Right atrium auricular region (tissue), 2 donors: ENCODE results near the gene KIAA1328. TPM values are rescaled to one million over a fixed set of nuclear protein-coding genes. Genes with fewer than 3 reads are reported as not detected.

Experiments
- DNase-seq: peaks from one replicate; pipeline ENCODE4 v3.0.0-alpha.2; 2019; ENCODE audit warnings: low spot score
- H3K27ac ChIP-seq, 2 donors: fragments of 200-600 bp; sonication (generic); 1 replicate in 1 of 2; 2 replicates in 1 of 2; pipeline ENCODE4 v1.5.1; 2016 to 2019
- H3K27me3 ChIP-seq, 2 donors: fragments of 200-600 bp; sonication (generic); one replicate each; pipeline versions ENCODE4 v1.5.1 to v1.6.0; 2017 to 2019
- H3K36me3 ChIP-seq: fragments of 200-600 bp; sonication (generic); one replicate; pipeline ENCODE4 v1.5.1; 2016
- H3K4me1 ChIP-seq, 2 donors: fragments of 200-600 bp; sonication (generic); one replicate each; pipeline versions ENCODE4 v1.5.1 to v1.6.0; 2017 to 2019
- H3K4me3 ChIP-seq, 2 donors: fragments of 200-600 bp; sonication (generic); 1 replicate in 1 of 2; 2 replicates in 1 of 2; pipeline ENCODE4 v1.5.1; 2017 to 2019; ENCODE audit warnings: mild to moderate bottlenecking in 1 of 2, moderate library complexity in 1 of 2
- H3K9me3 ChIP-seq, 2 donors: fragments of 200-600 bp; sonication (generic); one replicate each; pipeline ENCODE4 v1.5.1; 2019
- CTCF ChIP-seq, 2 donors: fragments of 200-600 bp; sonication (generic); IDR thresholded peaks; one replicate each; pipeline ENCODE4 v1.5.1; 2019; ENCODE audit warnings: antibody characterized with exemption in 2 of 2
- total RNA-seq, 2 donors: library from RNA; depleted of rRNA; stranded (reverse); fragments of >200 nt; gene quantifications; one replicate each; pipeline ENCODE4 v1.1.0, GENCODE V29; 2016

The KIAA1328 gene
- total RNA-seq, 2 donors from 2014 or later, result 7.2 to 7.8 TPM

GRCh38 chr18:37252854-37253393, 424.0 kb downstream of the KIAA1328 start:
- DNase-seq, result no peak
- Histone ChIP-seq H3K27ac (no peak overlapping the region), H3K9me3 (no peaks in the 10 kb centered on the region), H3K4me1 (peaks cover 0 to 12% of the 10 kb centered on the region in 2 donors), H3K4me3 (no peak overlapping the region), H3K36me3 (no peaks in the 10 kb centered on the region), H3K27me3 (no peaks in the 10 kb centered on the region)
- no peak for TF ChIP-seq CTCF (IDR thresholded peaks at IDR 0.05)

- H3K27ac ChIP-seq, result no peak overlapping the region
- TF ChIP-seq CTCF (IDR thresholded peaks at IDR 0.05), result no peak
- no peaks in the 10 kb centered on the region for H3K27me3 ChIP-seq
- peaks cover 0 to 12% of the 10 kb centered on the region in 2 donors for H3K4me1 ChIP-seq
- no peaks in the 10 kb centered on the region for H3K36me3 ChIP-seq
- peak overlapping the region; percentile 46 to 54 for H3K4me3 ChIP-seq
- no peak for DNase-seq
- H3K9me3 ChIP-seq, result no peaks in the 10 kb centered on the region
Measured at GRCh38 chr18:37253394-37254235, 424.7 kb downstream of the KIAA1328 start.

GRCh38 chr18:37254236-37254754, 425.4 kb downstream of the KIAA1328 start:
- H3K36me3 ChIP-seq, result no peaks in the 10 kb centered on the region
- H3K27me3 ChIP-seq, result no peaks in the 10 kb centered on the region
- no peak overlapping the region for H3K27ac ChIP-seq
- H3K4me1 ChIP-seq, result peaks cover 0 to 12% of the 10 kb centered on the region in 2 donors
- no peak for DNase-seq
- H3K9me3 ChIP-seq, result no peaks in the 10 kb centered on the region
- TF ChIP-seq CTCF (IDR thresholded peaks at IDR 0.05), result no peak
- peak overlapping the region; percentile 46 to 54 for H3K4me3 ChIP-seq

DNA sequence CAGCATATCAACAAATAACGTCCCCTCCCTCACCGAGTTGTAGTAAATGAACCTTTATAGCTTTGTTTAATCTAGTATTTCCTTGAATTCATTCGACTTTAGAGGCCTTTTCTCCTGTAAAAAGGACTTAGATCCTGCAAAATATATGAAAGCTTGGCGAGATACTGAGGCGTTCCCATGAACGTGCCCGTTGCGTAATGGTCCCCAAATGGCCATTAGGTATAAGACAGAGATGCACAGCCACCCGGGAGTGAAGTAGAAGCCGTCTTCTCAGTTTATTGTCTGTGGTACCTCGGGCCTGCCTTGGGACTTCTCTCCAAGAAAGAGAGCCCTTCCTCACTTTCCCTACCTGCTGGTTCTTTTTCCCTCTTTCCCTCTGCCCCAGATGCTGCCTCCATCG, 426.0 kb downstream of the KIAA1328 start:
- H3K27ac ChIP-seq, result no peak overlapping the region
- H3K36me3 ChIP-seq, result no peaks in the 10 kb centered on the region
- TF ChIP-seq CTCF (IDR thresholded peaks at IDR 0.05), result no peak
- H3K4me3 ChIP-seq, result no peak overlapping the region
- DNase-seq, result no peak
- H3K4me1 ChIP-seq, result peaks cover 0 to 12% of the 10 kb centered on the region in 2 donors
- H3K27me3 ChIP-seq, result no peaks in the 10 kb centered on the region
- H3K9me3 ChIP-seq, result no peaks in the 10 kb centered on the region

DNA sequence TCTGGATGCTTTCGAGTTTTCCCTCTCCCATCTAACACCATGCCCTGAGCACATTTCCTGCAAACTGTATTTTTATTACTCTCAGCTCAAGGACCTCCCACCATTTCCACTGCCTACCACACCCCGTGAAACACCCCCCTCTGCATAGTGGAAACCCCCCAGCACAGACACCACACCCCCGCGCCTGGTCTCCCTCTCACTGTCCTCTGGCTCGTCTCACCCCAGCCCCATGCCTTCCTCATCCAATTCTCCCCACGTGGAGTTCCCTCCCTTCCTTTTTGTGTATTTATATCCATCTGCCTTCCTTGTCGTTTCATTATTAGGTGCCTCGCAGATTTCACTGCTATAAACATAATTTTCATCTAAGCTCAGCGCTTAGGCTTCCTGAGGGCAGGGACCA, 429.2 kb downstream of the KIAA1328 start:
- H3K9me3 ChIP-seq, result no peaks in the 10 kb centered on the region
- no peak overlapping the region for H3K4me3 ChIP-seq
- H3K27me3 ChIP-seq, result no peaks in the 10 kb centered on the region
- no peak for TF ChIP-seq CTCF (IDR thresholded peaks at IDR 0.05)
- no peak overlapping the region for H3K27ac ChIP-seq
- peaks cover 0 to 12% of the 10 kb centered on the region in 2 donors for H3K4me1 ChIP-seq
- no peak for DNase-seq
- no peaks in the 10 kb centered on the region for H3K36me3 ChIP-seq
